NCI-H1694 treated with DMSO at 0.1 percent for 48 hours (cell line): Measurements from ENCODE around the gene EIF2B4.
A peak's percentile ranks its signal among the peaks of the same experiment; 100 is the strongest.
"Not testable (repeated sequence)": the region's sequence is repeated elsewhere in the genome, so short reads cannot be mapped to it uniquely, and the experiment has no call there.

ENCODE experiments used
- DNase-seq: peaks from one replicate; lab custom pipeline; 2025; lab: John Stamatoyannopoulos, UW

EIF2B4 gene

DNA sequence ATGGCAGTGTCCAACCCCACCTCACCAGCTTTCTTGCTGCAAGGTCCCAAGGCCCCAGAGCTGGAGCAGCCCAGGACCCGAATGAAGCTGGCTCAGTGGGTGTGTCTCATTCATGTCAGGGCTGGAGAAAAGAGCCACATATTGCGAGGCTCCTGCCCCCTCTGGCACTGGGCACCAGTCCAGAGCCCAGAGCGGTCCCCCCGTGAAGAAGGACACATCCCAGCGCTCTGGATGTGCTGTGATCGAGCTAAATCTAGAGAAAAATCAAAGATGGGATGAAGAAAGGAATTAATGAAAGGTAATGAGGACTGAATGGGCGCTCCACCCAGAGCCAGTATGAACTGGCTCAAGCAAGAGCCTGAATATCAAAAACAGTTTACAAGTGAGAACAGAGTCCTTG is 34.0 kb downstream of the EIF2B4 start:
- no peak for DNase-seq

DNA sequence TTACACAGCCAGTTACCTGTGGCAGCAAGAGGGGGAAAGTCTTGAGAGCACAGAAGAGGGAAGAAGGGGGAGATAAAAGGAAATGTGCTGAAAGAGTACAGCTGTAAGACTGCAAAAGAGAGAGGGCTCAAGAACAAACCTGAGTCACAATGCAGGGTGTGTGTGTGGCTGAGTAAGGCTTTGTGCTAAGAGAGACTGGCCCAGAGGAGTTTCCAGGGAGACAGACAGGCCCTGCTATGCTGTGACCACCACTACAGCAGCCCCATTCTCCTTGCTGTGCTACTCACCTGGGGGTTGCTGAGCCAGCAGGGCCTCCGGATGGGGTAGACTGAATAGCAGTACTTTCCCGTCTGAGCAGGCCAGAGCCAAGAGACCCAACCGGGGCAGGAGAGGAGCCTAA is 34.8 kb downstream of the EIF2B4 start:
- DNase-seq, result no peak

DNA sequence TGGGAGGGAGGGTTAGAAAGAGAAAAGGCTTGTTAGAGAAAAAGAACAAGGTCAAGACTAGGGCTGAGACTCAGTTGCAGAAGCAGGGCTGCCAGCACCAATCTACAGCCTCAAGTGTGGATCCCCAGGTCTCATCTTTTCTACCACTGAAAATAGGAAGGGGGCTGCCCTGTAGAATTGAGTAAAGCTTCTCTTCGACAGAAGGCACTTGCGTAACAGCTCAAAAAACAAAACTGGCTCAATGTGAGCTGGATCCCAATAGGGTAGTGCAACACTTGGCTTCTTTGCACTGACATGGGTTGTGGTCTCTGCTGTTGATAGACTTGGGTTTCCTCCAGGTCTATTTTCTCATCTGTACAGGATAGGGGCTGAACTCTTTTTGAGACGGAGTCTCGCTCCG is 45.4 kb downstream of the EIF2B4 start:
- DNase-seq, result no peak

GRCh38 chr2:27323596-27324285 is 46.4 kb downstream of the EIF2B4 start:
- no peak for DNase-seq

- DNase-seq, result peak; percentile 81
These were observed 47.2 kb downstream of the EIF2B4 start, which contains the start of gene MPV17 for GRCh38 chr2:27322766-27323595. Gene MPV17, minus strand, starts transcription at chr2:27323097. Its CDS starts 580 bp downstream, at chr2:27322517.

DNA sequence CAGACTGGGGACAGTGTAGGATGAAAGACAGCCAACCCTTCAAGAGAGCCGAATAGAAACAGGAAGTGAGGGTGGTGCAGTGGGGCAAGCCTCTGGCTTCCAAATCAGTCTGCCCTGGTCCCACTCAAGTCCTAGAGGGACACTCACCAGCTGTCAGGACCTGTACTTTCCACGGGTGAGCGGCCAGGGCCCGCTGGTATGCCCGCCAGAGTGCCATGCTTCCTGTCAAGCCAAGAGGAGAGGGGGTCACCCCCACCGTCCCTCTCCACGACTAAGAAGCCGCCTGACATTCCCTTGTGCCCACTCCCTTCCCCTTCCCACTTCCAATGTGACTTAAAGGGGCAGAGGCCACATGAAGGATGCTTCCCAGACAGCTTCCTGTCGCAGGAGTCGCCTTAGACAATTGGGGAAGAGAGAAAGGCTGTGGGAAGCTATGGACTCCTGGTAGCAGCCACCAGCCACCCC is 47.8 kb downstream of the EIF2B4 start:
- DNase-seq, result no peak

- DNase-seq, result no peak
These were observed 49.1 kb downstream of the EIF2B4 start for GRCh38 chr2:27320958-27321543.

DNA sequence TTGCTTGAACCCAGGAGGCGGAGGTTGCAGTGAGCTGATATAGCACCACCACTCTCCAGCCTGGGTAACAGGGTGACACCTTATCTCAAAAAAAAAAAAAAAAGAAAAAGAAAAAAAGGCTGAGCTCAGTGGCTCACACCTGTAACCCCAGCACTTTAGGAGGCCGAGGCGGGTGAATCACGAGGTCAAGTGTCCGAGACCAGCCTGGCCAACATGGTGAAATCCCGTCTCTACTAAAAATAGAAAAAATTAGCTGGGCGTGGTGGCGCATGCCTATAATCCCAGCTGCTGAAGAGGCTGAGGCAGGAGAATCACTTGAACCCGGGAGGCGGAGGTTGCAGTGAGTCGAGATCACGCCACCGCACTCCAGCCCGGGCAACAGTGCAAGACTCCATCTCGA is 50.3 kb downstream of the EIF2B4 start:
- DNase-seq, result not testable (repeated sequence)

GRCh38 chr2:27316655-27317412 is 53.3 kb downstream of the EIF2B4 start:
- no peak for DNase-seq

- DNase-seq, result no peak
These were observed 55.0 kb downstream of the EIF2B4 start for GRCh38 chr2:27315122-27315521.

DNA sequence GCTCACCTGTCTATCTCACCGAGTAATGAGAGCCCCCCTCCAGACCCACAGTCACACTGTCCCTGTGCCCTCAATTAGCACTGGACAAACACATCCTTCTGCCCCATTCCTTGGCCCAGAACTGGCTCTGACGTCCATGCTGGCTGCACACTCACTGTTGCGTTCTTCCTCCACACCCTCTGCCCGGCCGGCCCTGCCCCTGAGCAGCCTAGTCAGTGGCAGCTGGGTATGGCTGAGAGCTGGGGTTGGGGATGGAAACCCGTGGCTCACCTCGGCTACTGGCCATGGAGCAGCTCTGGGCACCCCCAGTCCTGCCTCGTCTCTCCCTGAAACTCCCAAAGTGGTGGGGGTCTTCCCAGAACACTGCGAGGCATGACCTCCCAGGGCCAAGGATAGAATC is 55.4 kb downstream of the EIF2B4 start:
- DNase-seq, result no peak
